ENCODE data around the gene NECAB2.

DNA sequence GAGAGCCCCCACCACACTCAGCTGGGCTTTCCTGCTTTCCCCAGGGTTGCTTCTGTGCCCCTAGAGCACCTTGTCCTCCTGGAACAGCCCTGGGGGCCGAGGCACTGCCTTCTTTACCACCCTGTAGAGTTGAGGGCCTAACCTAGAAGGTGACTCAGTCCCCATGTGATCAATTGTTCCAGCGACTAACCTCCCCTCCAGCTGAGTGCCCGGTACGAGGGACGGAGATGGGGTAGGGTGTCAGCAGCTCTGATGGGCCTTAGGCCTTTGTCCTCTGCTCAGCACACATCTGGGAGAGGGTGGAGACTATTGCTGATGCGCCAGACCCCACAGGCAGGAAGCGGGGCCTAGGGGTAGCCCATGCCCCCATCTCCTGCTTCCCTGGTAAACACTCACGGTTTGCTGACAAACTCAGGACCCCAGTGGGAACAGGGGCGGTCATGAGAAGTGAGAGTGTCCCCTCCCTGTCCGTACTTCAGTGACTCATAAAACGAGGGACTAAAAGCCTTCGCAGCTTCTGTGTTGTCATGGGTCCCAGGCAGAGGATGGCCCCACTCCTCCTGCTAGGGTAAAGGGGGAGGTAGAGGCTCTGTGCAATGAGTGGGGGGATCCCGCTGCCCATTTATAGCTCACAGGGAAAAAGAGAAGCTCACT is 33.1 kb downstream of the NECAB2 start:
- TF ChIP-seq, protein P1, sequence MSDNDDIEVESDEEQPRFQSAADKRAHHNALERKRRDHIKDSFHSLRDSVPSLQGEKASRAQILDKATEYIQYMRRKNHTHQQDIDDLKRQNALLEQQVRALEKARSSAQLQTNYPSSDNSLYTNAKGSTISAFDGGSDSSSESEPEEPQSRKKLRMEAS (IDR thresholded peaks at IDR 0.05): no peak
- TF ChIP-seq, protein P2, sequence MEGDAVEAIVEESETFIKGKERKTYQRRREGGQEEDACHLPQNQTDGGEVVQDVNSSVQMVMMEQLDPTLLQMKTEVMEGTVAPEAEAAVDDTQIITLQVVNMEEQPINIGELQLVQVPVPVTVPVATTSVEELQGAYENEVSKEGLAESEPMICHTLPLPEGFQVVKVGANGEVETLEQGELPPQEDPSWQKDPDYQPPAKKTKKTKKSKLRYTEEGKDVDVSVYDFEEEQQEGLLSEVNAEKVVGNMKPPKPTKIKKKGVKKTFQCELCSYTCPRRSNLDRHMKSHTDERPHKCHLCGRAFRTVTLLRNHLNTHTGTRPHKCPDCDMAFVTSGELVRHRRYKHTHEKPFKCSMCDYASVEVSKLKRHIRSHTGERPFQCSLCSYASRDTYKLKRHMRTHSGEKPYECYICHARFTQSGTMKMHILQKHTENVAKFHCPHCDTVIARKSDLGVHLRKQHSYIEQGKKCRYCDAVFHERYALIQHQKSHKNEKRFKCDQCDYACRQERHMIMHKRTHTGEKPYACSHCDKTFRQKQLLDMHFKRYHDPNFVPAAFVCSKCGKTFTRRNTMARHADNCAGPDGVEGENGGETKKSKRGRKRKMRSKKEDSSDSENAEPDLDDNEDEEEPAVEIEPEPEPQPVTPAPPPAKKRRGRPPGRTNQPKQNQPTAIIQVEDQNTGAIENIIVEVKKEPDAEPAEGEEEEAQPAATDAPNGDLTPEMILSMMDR (IDR thresholded peaks at IDR 0.05): no peak
- TF ChIP-seq POLR2A (IDR thresholded peaks at IDR 0.05; ENCODE audit: low read length) (no peak), JUNB (IDR thresholded peaks at IDR 0.05) (no peak), KDM1A (IDR thresholded peaks at IDR 0.05; ENCODE audit: low read depth) (no peak), TP53 (CRISPR knock-in tag; IDR thresholded peaks at IDR 0.05) (no peak), PHF8 (IDR thresholded peaks at IDR 0.05; ENCODE audit: borderline replicate concordance, low read depth) (no peak), NR3C1 (IDR thresholded peaks at IDR 0.05) (no peak), EHMT2 (IDR thresholded peaks at IDR 0.05; ENCODE audit: low read depth) (no peak), RARB (CRISPR knock-in tag; IDR thresholded peaks at IDR 0.05) (no peak)
- TF ChIP-seq, protein P3, sequence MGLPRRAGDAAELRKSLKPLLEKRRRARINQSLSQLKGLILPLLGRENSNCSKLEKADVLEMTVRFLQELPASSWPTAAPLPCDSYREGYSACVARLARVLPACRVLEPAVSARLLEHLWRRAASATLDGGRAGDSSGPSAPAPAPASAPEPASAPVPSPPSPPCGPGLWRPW (IDR thresholded peaks at IDR 0.05): no peak
- TF ChIP-seq, protein P4, sequence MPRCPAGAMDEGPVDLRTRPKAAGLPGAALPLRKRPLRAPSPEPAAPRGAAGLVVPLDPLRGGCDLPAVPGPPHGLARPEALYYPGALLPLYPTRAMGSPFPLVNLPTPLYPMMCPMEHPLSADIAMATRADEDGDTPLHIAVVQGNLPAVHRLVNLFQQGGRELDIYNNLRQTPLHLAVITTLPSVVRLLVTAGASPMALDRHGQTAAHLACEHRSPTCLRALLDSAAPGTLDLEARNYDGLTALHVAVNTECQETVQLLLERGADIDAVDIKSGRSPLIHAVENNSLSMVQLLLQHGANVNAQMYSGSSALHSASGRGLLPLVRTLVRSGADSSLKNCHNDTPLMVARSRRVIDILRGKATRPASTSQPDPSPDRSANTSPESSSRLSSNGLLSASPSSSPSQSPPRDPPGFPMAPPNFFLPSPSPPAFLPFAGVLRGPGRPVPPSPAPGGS (IDR thresholded peaks at IDR 0.05): no peak

Measured in A549 (cell line).